Uterus (tissue), 4 donors: ENCODE measurements around the gene PER2. TPM values are rescaled to one million over a fixed set of nuclear protein-coding genes. Genes with fewer than 3 reads are reported as not detected.

Experiments
- DNase-seq, 2 donors: peaks; one replicate each; pipeline ENCODE4 v3.0.0-alpha.2; 2019 to 2020
- H3K27ac ChIP-seq, 2 donors: fragments of 200-600 bp; sonication (generic); 1 replicate in 1 of 2; 2 replicates in 1 of 2; pipeline ENCODE4 v1.5.1; 2016 to 2018
- H3K27me3 ChIP-seq, 2 donors: fragments of 200-600 bp; sonication (generic); one replicate each; pipeline ENCODE4 v1.5.1; 2018 to 2019; ENCODE audit warnings: control low read depth in 1 of 2
- H3K36me3 ChIP-seq, 2 donors: fragments of 200-600 bp; sonication (generic); one replicate each; pipeline ENCODE4 v1.5.1; 2019; ENCODE audit warnings: control low read depth in 1 of 2
- H3K4me1 ChIP-seq, 2 donors: fragments of 200-600 bp; sonication (generic); one replicate each; pipeline ENCODE4 v1.5.1; 2018 to 2019; ENCODE audit warnings: control low read depth in 1 of 2
- H3K4me3 ChIP-seq, 2 donors: fragments of 200-600 bp; sonication (generic); 1 replicate in 1 of 2; 2 replicates in 1 of 2; pipeline ENCODE4 v1.5.1; 2018 to 2019; ENCODE audit warnings: mild to moderate bottlenecking in 1 of 2
- H3K9me3 ChIP-seq, 2 donors: fragments of 200-600 bp; sonication (generic); one replicate each; pipeline ENCODE4 v1.5.1; 2019; ENCODE audit warnings: control low read depth in 1 of 2
- POLR2A ChIP-seq, 2 donors: fragments of 450-650 bp; IDR thresholded peaks; one replicate each; pipeline ENCODE4 v1.6.1; 2016; ENCODE audit warnings: antibody characterized with exemption in 2 of 2, mild to moderate bottlenecking in 1 of 2, moderate library complexity in 1 of 2
- intact Hi-C: fragments of 100-400 bp; cut with DNase I; formaldehyde crosslinking; loops from one replicate; pipeline ENCODE4 v1.15.1; 2023; ENCODE audit warnings: low total_unique reads
- total RNA-seq, 4 donors: library from RNA; depleted of rRNA in 3 of 4; stranded (reverse); fragments of >200 nt in 3 of 4; gene quantifications; one replicate each; pipeline versions ENCODE4 v1.1.0 to v1.2.4, GENCODE V29; 2014 to 2023
- TF ChIP-seq, protein P1 (sequence below), 4 experiments: fragments of 200-600 bp in 2 of 4; fragments of 450-650 bp in 2 of 4; sonication (generic) in 2 of 4; IDR thresholded peaks; one replicate each; pipeline ENCODE4 v1.5.1; 2016 to 2019; ENCODE audit warnings: antibody characterized with exemption in 4 of 4, mild to moderate bottlenecking in 2 of 4, moderate library complexity in 1 of 4
- donor health status: DM: yes; HTN: yes; CAD: no.

PER2 gene
- total RNA-seq, 4 donors from 2014 or later: 2.9 to 40.9 (median 19.9) TPM

- H3K4me3 ChIP-seq: peak overlapping the region in 1 of 2 donors; percentile 40
- no peak for DNase-seq
- intact Hi-C loops: no loop called here
- peak overlapping the region in 1 of 2 donors; percentile 72 for H3K27ac ChIP-seq
- no peak for TF ChIP-seq POLR2A (IDR thresholded peaks at IDR 0.05)
- TF ChIP-seq, protein P1, sequence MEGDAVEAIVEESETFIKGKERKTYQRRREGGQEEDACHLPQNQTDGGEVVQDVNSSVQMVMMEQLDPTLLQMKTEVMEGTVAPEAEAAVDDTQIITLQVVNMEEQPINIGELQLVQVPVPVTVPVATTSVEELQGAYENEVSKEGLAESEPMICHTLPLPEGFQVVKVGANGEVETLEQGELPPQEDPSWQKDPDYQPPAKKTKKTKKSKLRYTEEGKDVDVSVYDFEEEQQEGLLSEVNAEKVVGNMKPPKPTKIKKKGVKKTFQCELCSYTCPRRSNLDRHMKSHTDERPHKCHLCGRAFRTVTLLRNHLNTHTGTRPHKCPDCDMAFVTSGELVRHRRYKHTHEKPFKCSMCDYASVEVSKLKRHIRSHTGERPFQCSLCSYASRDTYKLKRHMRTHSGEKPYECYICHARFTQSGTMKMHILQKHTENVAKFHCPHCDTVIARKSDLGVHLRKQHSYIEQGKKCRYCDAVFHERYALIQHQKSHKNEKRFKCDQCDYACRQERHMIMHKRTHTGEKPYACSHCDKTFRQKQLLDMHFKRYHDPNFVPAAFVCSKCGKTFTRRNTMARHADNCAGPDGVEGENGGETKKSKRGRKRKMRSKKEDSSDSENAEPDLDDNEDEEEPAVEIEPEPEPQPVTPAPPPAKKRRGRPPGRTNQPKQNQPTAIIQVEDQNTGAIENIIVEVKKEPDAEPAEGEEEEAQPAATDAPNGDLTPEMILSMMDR (IDR thresholded peaks at IDR 0.05): no peak
- H3K4me1 ChIP-seq: no peaks in the 10 kb centered on the region
- no peaks in the 10 kb centered on the region for H3K9me3 ChIP-seq
- H3K36me3 ChIP-seq: no peaks in the 10 kb centered on the region
- H3K27me3 ChIP-seq: no peaks in the 10 kb centered on the region
Measured at GRCh38 chr2:238231809-238232208, 56.6 kb downstream of the PER2 start.

DNA sequence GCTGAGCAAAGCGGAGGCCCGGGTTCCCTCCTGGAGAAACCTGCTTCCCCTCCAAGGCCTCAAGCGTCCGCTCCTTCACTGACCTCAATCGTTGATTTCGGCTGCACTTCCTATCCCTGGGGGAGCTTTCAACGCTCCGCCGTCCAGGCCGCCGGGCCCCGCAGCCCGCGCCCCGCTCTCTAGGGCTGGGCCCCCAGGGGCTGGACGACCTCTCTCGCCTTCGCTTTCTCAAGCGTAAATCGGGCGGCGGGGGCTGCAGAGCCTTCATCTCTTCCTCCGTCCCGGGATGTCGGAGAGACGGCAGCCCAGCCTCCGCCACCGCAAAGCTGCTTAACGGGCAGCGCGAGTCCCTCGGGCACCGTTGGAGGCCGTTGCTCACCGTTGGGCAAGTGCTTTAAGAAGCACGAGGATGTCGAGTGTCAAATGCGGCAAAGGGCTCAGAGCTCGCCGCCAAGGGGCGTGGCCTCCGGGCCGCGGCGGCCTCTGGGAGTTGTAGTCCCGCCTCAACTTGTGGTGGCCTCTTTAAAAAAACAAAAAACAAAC is 57.1 kb downstream of the PER2 start:
- intact Hi-C loops: no loop called here

DNA sequence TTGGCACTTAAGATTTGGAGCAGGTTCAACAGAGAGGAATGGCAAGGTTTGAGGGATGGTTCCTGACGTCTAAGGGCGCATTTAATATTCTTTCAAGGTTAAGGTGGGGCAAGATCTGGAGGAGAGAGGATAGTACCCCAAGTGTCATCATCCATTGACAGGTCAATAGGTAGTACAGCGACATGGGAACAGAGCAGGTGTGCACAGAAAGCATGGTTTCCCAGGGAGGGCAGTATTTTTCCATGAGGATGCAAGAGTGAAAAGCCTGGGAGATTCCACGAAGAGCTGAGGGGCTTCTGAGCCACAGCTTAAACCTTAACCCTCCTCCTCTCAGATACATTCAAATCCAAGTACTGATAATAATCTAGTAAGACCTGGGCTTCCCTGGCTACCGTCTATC is 57.7 kb downstream of the PER2 start:
- intact Hi-C loops: no loop called here
- H3K27me3 ChIP-seq: no peaks in the 10 kb centered on the region
- peak overlapping the region; percentile 72 to 86 for H3K27ac ChIP-seq
- DNase-seq: no peak
- no peaks in the 10 kb centered on the region for H3K4me1 ChIP-seq
- H3K4me3 ChIP-seq: peak overlapping the region in 1 of 2 donors; percentile 40
- TF ChIP-seq, protein P1 (IDR thresholded peaks at IDR 0.05): no peak
- TF ChIP-seq POLR2A (IDR thresholded peaks at IDR 0.05): no peak
- no peaks in the 10 kb centered on the region for H3K9me3 ChIP-seq
- H3K36me3 ChIP-seq: no peaks in the 10 kb centered on the region

More for the DNA sequence above, 57.1 kb downstream of the PER2 start:
- Histone ChIP-seq H3K27ac (peak overlapping the region; percentile 72 to 86), H3K4me3 (peak overlapping the region; percentile 29 to 40), H3K36me3 (no peaks in the 10 kb centered on the region), H3K4me1 (no peaks in the 10 kb centered on the region), H3K27me3 (no peaks in the 10 kb centered on the region), H3K9me3 (no peaks in the 10 kb centered on the region)
- TF ChIP-seq POLR2A (IDR thresholded peaks at IDR 0.05): peak in 1 of 2 donors; percentile 25
- TF ChIP-seq, protein P1 (IDR thresholded peaks at IDR 0.05): peak in 2 of 4 experiments; percentile 6 to 34
- DNase-seq: peak; percentile 76 to 81

GRCh38 chr2:238228700-238229099 is 59.7 kb downstream of the PER2 start:
- intact Hi-C loops: no loop called here
- peak overlapping the region; percentile 73 to 86 for H3K27ac ChIP-seq
- TF ChIP-seq, protein P1 (IDR thresholded peaks at IDR 0.05): no peak
- TF ChIP-seq POLR2A (IDR thresholded peaks at IDR 0.05): no peak
- no peaks in the 10 kb centered on the region for H3K9me3 ChIP-seq
- DNase-seq: peak in 1 of 2 donors; percentile 67
- H3K4me1 ChIP-seq: no peaks in the 10 kb centered on the region
- H3K4me3 ChIP-seq: no peak overlapping the region
- no peaks in the 10 kb centered on the region for H3K27me3 ChIP-seq
- H3K36me3 ChIP-seq: no peaks in the 10 kb centered on the region

- Histone ChIP-seq H3K4me3 (no peak overlapping the region), H3K27me3 (no peaks in the 10 kb centered on the region), H3K9me3 (no peaks in the 10 kb centered on the region), H3K4me1 (no peaks in the 10 kb centered on the region), H3K27ac (peak overlapping the region; percentile 73 to 86), H3K36me3 (no peaks in the 10 kb centered on the region)
- intact Hi-C loops: no loop called here
- no peak for DNase-seq
- TF ChIP-seq POLR2A (IDR thresholded peaks at IDR 0.05): no peak
- TF ChIP-seq, protein P1 (IDR thresholded peaks at IDR 0.05): no peak
Measured at GRCh38 chr2:238227587-238228032, 60.8 kb downstream of the PER2 start.
